ENCODE measurements around the gene CBLC.

- TF ChIP-seq CTCF (IDR thresholded peaks at IDR 0.05) (no peak), EP300 (IDR thresholded peaks at IDR 0.05) (no peak), POLR2A (IDR thresholded peaks at IDR 0.05) (no peak)
Measured at GRCh38 chr19:44824761-44825160, 47.1 kb downstream of the CBLC start.
